ENCODE measurements around the gene SCAANT1. TPM values are rescaled to one million over a fixed set of nuclear protein-coding genes. Genes with fewer than 3 reads are reported as not detected.

The SCAANT1 gene
- total and polyA plus RNA-seq, 2 donors (not counting 1 experiment from before 2014, with no cell fraction given) = 1.7 TPM; not detected in 1

GRCh38 chr3:63864965-63865327 is 47.2 kb downstream of the SCAANT1 start:
- TF ChIP-seq EZH2 (IDR thresholded peaks at IDR 0.05; ENCODE audit: borderline replicate concordance, insufficient read depth, low read depth, low read length, poor library complexity, severe bottlenecking) (no peak), CTCF (IDR thresholded peaks at IDR 0.05) (no peak)
- H3K9me3 Mint-ChIP-seq (ENCODE audit: insufficient read depth) = no peaks in the 10 kb centered on the region
- peak overlapping the region; percentile 97 for H3K27ac Mint-ChIP-seq
- Histone ChIP-seq H3K4me1 (ENCODE audit: control insufficient read depth in 2 of 2, insufficient read depth in 2 of 2, low read length in 2 of 2) (peaks cover 16 to 19% of the 10 kb centered on the region in 2 donors), H3K36me3 (replicated peaks in 1 of 2; ENCODE audit: control extremely low read depth in 1 of 2, control insufficient read depth in 1 of 2, extremely low read depth in 1 of 2, insufficient read depth in 2 of 2, low read length in 1 of 2) (peaks cover 0 to 6% of the 10 kb centered on the region in 2 experiments), H3K9ac (ENCODE audit: low read length) (peak overlapping the region; percentile 89), H3K9me3 (ENCODE audit: control extremely low read depth in 1 of 3, control insufficient read depth in 2 of 3, insufficient read depth in 1 of 3, low read length in 2 of 3) (no peaks in the 10 kb centered on the region), H2AFZ (ENCODE audit: insufficient read depth, low read depth, low read length, poor library complexity, severe bottlenecking) (peak overlapping the region; percentile 89), H3K79me2 (ENCODE audit: control insufficient read depth, insufficient read depth, low read length) (peaks cover 67% of the 10 kb centered on the region), H3K27me3 (replicated peaks in 1 of 4; ENCODE audit: control extremely low read depth in 1 of 4, control insufficient read depth in 3 of 4, insufficient read depth in 4 of 4, low read length in 3 of 4) (no peaks in the 10 kb centered on the region), H3K4me2 (replicated peaks; ENCODE audit: low read depth, low read length, poor library complexity, severe bottlenecking) (peak overlapping the region; percentile 78), H3K27ac (ENCODE audit: low read length in 2 of 2) (peak overlapping the region; percentile 64 to 88), H3K4me3 (ENCODE audit: control extremely low read depth in 1 of 5, extremely low read depth in 1 of 5, insufficient read depth in 1 of 5, low read depth in 2 of 5, low read length in 4 of 5) (peak overlapping the region; percentile 58 to 96 (median 81)), H4K20me1 (ENCODE audit: control insufficient read depth, insufficient read depth, low read length, poor library complexity, severe bottlenecking) (peaks cover 16% of the 10 kb centered on the region)
- WGBS (ENCODE audit: insufficient coverage) = no CpG with 5 or more reads among the region's 3 CpGs
- ChIA-PET POLR2A (no interaction called here), CTCF (interaction anchor here (1.4 kb wide), 1 partner anchor 12 kb away, joined by 3 read pairs; no protein-coding TSS in a partner anchor)
- H3K4me3 Mint-ChIP-seq = peak overlapping the region; percentile 97
- ATAC-seq (ENCODE audit: low read depth) (no peak), DNase-seq (no peak)
- peaks cover 61% of the 10 kb centered on the region for H3K4me1 Mint-ChIP-seq
- H3K27me3 Mint-ChIP-seq = no peaks in the 10 kb centered on the region
- intact Hi-C loops (cut with micrococcal nuclease) = loop anchor here (1.0 kb wide), 2 partner anchors 46 to 128 kb away; no protein-coding TSS in a partner anchor
